ENCODE data around the gene RPL27.
A peak's percentile ranks its signal among the peaks of the same experiment; 100 is the strongest.

RPL27 gene

GRCh38 chr17:42997984-42998938, at the start of gene RPL27:
TSS of gene RPL27 (plus strand) at chr17:42998419. CDS start at chr17:42998751, 332 bp downstream.
- Histone ChIP-seq H3K36me3 (ENCODE audit: control insufficient read depth, insufficient read depth, low read length) (peaks cover 17% of the 10 kb centered on the region), H3K4me3 (replicated peaks; ENCODE audit: low read depth, low read length) (peak within 1 kb of the TSS; percentile 83), H3K27me3 (replicated peaks; ENCODE audit: control insufficient read depth, insufficient read depth, low read length) (no peaks in the 10 kb centered on the region)
- DNase-seq (ENCODE audit: extremely low read depth, insufficient read length), result peak; percentile 94
- TF ChIP-seq, protein P1, sequence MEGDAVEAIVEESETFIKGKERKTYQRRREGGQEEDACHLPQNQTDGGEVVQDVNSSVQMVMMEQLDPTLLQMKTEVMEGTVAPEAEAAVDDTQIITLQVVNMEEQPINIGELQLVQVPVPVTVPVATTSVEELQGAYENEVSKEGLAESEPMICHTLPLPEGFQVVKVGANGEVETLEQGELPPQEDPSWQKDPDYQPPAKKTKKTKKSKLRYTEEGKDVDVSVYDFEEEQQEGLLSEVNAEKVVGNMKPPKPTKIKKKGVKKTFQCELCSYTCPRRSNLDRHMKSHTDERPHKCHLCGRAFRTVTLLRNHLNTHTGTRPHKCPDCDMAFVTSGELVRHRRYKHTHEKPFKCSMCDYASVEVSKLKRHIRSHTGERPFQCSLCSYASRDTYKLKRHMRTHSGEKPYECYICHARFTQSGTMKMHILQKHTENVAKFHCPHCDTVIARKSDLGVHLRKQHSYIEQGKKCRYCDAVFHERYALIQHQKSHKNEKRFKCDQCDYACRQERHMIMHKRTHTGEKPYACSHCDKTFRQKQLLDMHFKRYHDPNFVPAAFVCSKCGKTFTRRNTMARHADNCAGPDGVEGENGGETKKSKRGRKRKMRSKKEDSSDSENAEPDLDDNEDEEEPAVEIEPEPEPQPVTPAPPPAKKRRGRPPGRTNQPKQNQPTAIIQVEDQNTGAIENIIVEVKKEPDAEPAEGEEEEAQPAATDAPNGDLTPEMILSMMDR (IDR thresholded peaks at IDR 0.05; ENCODE audit: insufficient read depth, low read length, poor library complexity, severe bottlenecking), result peak; percentile 74

DNA sequence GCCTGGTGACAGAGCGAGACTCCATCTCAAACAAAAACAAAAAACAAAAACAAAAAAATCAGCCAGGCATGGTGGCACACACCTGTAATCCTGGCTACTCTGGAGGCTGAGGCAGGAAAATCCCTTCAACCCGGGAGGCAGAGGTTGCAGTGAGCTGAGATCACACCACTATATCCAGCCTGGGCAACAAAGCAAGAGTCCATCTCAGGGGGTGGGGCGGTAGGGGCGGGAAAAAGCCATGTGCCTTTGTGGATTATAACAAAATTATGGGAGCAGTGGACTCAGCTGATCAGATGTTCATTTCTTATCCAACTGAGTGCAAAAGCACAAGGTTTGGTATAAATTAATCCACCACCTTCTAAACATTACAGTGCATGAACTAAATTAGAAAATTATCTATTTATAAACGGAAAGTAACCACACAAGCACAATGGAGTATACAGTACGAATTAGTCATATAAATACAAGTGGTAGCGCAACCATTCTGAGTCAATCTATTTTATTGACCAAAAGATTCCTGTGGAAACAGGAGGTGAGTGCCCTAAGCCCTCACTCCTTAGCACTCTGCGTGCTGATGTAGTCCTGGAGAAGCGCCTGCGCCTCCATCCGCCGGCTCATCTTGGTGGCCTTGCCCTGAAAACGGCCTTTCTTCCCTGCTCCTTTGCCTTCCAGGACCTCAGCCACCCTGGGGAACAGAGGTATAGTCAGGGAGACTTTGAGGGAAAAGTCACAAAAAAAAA, 48.0 kb upstream of the RPL27 start:
- TF ChIP-seq, protein P1 (IDR thresholded peaks at IDR 0.05; ENCODE audit: insufficient read depth, low read length, poor library complexity, severe bottlenecking), result no peak
- no peak overlapping the region for H3K4me3 ChIP-seq (replicated peaks; ENCODE audit: low read depth, low read length)
- no peak for DNase-seq (ENCODE audit: extremely low read depth, insufficient read length)
- no peaks in the 10 kb centered on the region for H3K27me3 ChIP-seq (replicated peaks; ENCODE audit: control insufficient read depth, insufficient read depth, low read length)
- peaks cover 10% of the 10 kb centered on the region for H3K36me3 ChIP-seq (ENCODE audit: control insufficient read depth, insufficient read depth, low read length)

GRCh38 chr17:42953669-42954068, 44.5 kb upstream of the RPL27 start:
- Histone ChIP-seq H3K36me3 (ENCODE audit: control insufficient read depth, insufficient read depth, low read length) (peaks cover 20% of the 10 kb centered on the region), H3K27me3 (replicated peaks; ENCODE audit: control insufficient read depth, insufficient read depth, low read length) (no peaks in the 10 kb centered on the region), H3K4me3 (replicated peaks; ENCODE audit: low read depth, low read length) (no peak overlapping the region)
- DNase-seq (ENCODE audit: extremely low read depth, insufficient read length), result no peak
- TF ChIP-seq, protein P1 (IDR thresholded peaks at IDR 0.05; ENCODE audit: insufficient read depth, low read length, poor library complexity, severe bottlenecking), result no peak

- TF ChIP-seq, protein P1 (IDR thresholded peaks at IDR 0.05; ENCODE audit: insufficient read depth, low read length, poor library complexity, severe bottlenecking), result no peak
These were observed 33.9 kb upstream of the RPL27 start, which contains the start of gene AARSD1 for GRCh38 chr17:42964161-42964932. TSS of gene AARSD1 (minus strand) at chr17:42964454. CDS start at chr17:42964440, 14 bp downstream.

DNA sequence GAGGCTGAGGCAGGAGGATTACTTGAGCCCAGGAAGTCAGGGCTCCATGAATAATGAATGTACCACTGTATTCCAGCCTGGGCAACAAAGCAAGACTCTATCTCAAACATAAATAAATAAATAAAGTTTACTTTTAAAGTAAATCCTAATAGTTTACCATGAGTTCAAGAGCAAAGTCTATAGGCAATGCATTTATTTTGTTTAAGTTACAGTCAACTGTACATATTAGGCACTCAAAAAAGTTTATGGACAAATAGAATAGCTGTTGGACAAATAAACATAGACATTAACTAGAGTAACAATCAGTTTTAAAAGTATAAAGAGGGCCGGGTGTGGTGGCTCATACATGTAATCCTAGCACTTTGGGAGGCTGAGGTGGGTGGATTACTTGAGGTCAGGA, 30.3 kb upstream of the RPL27 start:
- no peak for DNase-seq (ENCODE audit: extremely low read depth, insufficient read length)
- no peak overlapping the region for H3K4me3 ChIP-seq (replicated peaks; ENCODE audit: low read depth, low read length)

More at GRCh38 chr17:42964161-42964932, 33.9 kb upstream of the RPL27 start, which contains the start of gene AARSD1:
- Histone ChIP-seq H3K27me3 (replicated peaks; ENCODE audit: control insufficient read depth, insufficient read depth, low read length) (no peaks in the 10 kb centered on the region), H3K4me3 (replicated peaks; ENCODE audit: low read depth, low read length) (peak within 1 kb of the TSS; percentile 98), H3K36me3 (ENCODE audit: control insufficient read depth, insufficient read depth, low read length) (peaks cover 9% of the 10 kb centered on the region)
- DNase-seq (ENCODE audit: extremely low read depth, insufficient read length), result peak; percentile 90

More for the DNA sequence above, 30.3 kb upstream of the RPL27 start:
- Histone ChIP-seq H3K27me3 (replicated peaks; ENCODE audit: control insufficient read depth, insufficient read depth, low read length) (no peaks in the 10 kb centered on the region), H3K36me3 (ENCODE audit: control insufficient read depth, insufficient read depth, low read length) (no peaks in the 10 kb centered on the region)
- TF ChIP-seq, protein P1 (IDR thresholded peaks at IDR 0.05; ENCODE audit: insufficient read depth, low read length, poor library complexity, severe bottlenecking), result no peak
